Mesothelial cell of epicardium (in vitro differentiated cells): ENCODE results near the gene GATA5. TPM values are rescaled to one million over a fixed set of nuclear protein-coding genes. Genes with fewer than 3 reads are reported as not detected.

Experiments
- DNase-seq, 2 experiments: peaks; one replicate each; pipeline ENCODE4 v3.0.0; 2021; ENCODE audit warnings: low spot score in 2 of 2; ENCODE audit not compliant: unreplicated experiment in 2 of 2
- H3K27ac Mint-ChIP-seq: 2 replicates; pipeline ENCODE4 v1.8.0; 2021; ENCODE audit warnings: mixed read lengths
- H3K27me3 Mint-ChIP-seq: 2 replicates; pipeline ENCODE4 v1.8.0; 2021; ENCODE audit warnings: low read depth, mixed read lengths
- H3K36me3 Mint-ChIP-seq: 2 replicates; pipeline ENCODE4 v1.8.0; 2021; ENCODE audit warnings: mixed read lengths
- H3K4me1 Mint-ChIP-seq: 2 replicates; pipeline ENCODE4 v1.8.0; 2021; ENCODE audit warnings: mixed read lengths
- H3K4me3 Mint-ChIP-seq: 2 replicates; pipeline ENCODE4 v1.8.0; 2021; ENCODE audit warnings: mild to moderate bottlenecking, moderate library complexity, mixed read lengths
- H3K9me3 Mint-ChIP-seq: 2 replicates; pipeline ENCODE4 v1.8.0; 2021; ENCODE audit warnings: mixed read lengths
- CTCF ChIP-seq: fragments of 200-600 bp; sonication (generic); IDR thresholded peaks from one replicate; pipeline ENCODE4 v1.5.0; 2021; ENCODE audit warnings: antibody characterized with exemption; ENCODE audit not compliant: unreplicated experiment
- total RNA-seq: library from RNA; stranded (reverse); gene quantifications from 3 replicates; pipeline ENCODE4 v1.2.1, GENCODE V29; 2021

GATA5 gene
- total RNA-seq, 1 donor from 2014 or later: 27.5 TPM

- peaks cover 38% of the 10 kb centered on the region for H3K27me3 Mint-ChIP-seq
- H3K27ac Mint-ChIP-seq: peak overlapping the region; percentile 73
- peak overlapping the region; percentile 72 for H3K4me3 Mint-ChIP-seq
- TF ChIP-seq CTCF: no peak
- H3K4me1 Mint-ChIP-seq: peaks cover 45% of the 10 kb centered on the region
- no peaks in the 10 kb centered on the region for H3K9me3 Mint-ChIP-seq
- DNase-seq: no peak
- no peaks in the 10 kb centered on the region for H3K36me3 Mint-ChIP-seq
These were observed 1.8 kb downstream of the GATA5 start for GRCh38 chr20:62473717-62474603.

- H3K27ac Mint-ChIP-seq: peak overlapping the region; percentile 84
- no peak for DNase-seq
- H3K27me3 Mint-ChIP-seq: peaks cover 29% of the 10 kb centered on the region
- H3K4me1 Mint-ChIP-seq: peaks cover 38% of the 10 kb centered on the region
- H3K36me3 Mint-ChIP-seq: no peaks in the 10 kb centered on the region
- peak overlapping the region; percentile 53 for H3K4me3 Mint-ChIP-seq
- no peaks in the 10 kb centered on the region for H3K9me3 Mint-ChIP-seq
- no peak for TF ChIP-seq CTCF
These were observed 2.7 kb downstream of the GATA5 start for GRCh38 chr20:62472941-62473585.

GRCh38 chr20:62472138-62472940, 3.5 kb downstream of the GATA5 start:
- TF ChIP-seq CTCF: no peak
- peak overlapping the region; percentile 84 for H3K27ac Mint-ChIP-seq
- no peaks in the 10 kb centered on the region for H3K36me3 Mint-ChIP-seq
- H3K9me3 Mint-ChIP-seq: no peaks in the 10 kb centered on the region
- no peak for DNase-seq
- H3K27me3 Mint-ChIP-seq: peaks cover 22% of the 10 kb centered on the region
- peak overlapping the region; percentile 53 for H3K4me3 Mint-ChIP-seq
- H3K4me1 Mint-ChIP-seq: peaks cover 37% of the 10 kb centered on the region

GRCh38 chr20:62470459-62470858, 5.3 kb downstream of the GATA5 start:
- H3K4me1 Mint-ChIP-seq: peaks cover 36% of the 10 kb centered on the region
- no peaks in the 10 kb centered on the region for H3K9me3 Mint-ChIP-seq
- no peak for DNase-seq
- peak overlapping the region; percentile 42 for H3K4me3 Mint-ChIP-seq
- peaks cover 11% of the 10 kb centered on the region for H3K27me3 Mint-ChIP-seq
- H3K27ac Mint-ChIP-seq: peak overlapping the region; percentile 74
- no peak for TF ChIP-seq CTCF
- H3K36me3 Mint-ChIP-seq: no peaks in the 10 kb centered on the region

GRCh38 chr20:62470001-62470400, 5.8 kb downstream of the GATA5 start:
- peak in 1 of 2 experiments; percentile 62 for DNase-seq
- Mint-ChIP-seq H3K27me3 (peaks cover 8% of the 10 kb centered on the region), H3K9me3 (no peaks in the 10 kb centered on the region), H3K4me1 (peaks cover 36% of the 10 kb centered on the region), H3K4me3 (peak overlapping the region; percentile 42), H3K27ac (peak overlapping the region; percentile 74), H3K36me3 (no peaks in the 10 kb centered on the region)
- TF ChIP-seq CTCF: no peak
